Measurements from ENCODE around the gene MAP3K1. TPM values are rescaled to one million over a fixed set of nuclear protein-coding genes. Genes with fewer than 3 reads are reported as not detected.
A peak's percentile ranks its signal among the peaks of the same experiment; 100 is the strongest.
"Not testable (repeated sequence)": the region's sequence is repeated elsewhere in the genome, so short reads cannot be mapped to it uniquely, and the experiment has no call there.

MAP3K1 gene
- total RNA-seq, 1 experiment from 2014 or later = 3.3 TPM

GRCh38 chr5:56815658-56816545, 553 bp downstream of the MAP3K1 start:
- no peak for DNase-seq (ENCODE audit: low read depth)

- peak; percentile 43 for DNase-seq (ENCODE audit: low read depth)
Observed at GRCh38 chr5:56816546-56817081, 1.3 kb downstream of the MAP3K1 start.

- DNase-seq (ENCODE audit: low read depth) = no peak
Observed at GRCh38 chr5:56817263-56818014, 2.1 kb downstream of the MAP3K1 start.

- no peak for DNase-seq (ENCODE audit: low read depth)
Observed at GRCh38 chr5:56818450-56819037, 3.2 kb downstream of the MAP3K1 start.

GRCh38 chr5:56819060-56819881, 3.9 kb downstream of the MAP3K1 start:
- DNase-seq (ENCODE audit: low read depth) = no peak

GRCh38 chr5:56821868-56822267, 6.5 kb downstream of the MAP3K1 start:
- DNase-seq (ENCODE audit: low read depth) = not testable (repeated sequence)

- no peak for DNase-seq (ENCODE audit: low read depth)
Observed at GRCh38 chr5:56822981-56823380, 7.6 kb downstream of the MAP3K1 start.

- DNase-seq (ENCODE audit: low read depth) = no peak
Observed at GRCh38 chr5:56824019-56824418, 8.7 kb downstream of the MAP3K1 start.

- no peak for DNase-seq (ENCODE audit: low read depth)
Observed at GRCh38 chr5:56825222-56825824, 10.0 kb downstream of the MAP3K1 start.

GRCh38 chr5:56827049-56827448, 11.7 kb downstream of the MAP3K1 start:
- no peak for DNase-seq (ENCODE audit: low read depth)

- DNase-seq (ENCODE audit: low read depth) = no peak
Observed at GRCh38 chr5:56827924-56828323, 12.6 kb downstream of the MAP3K1 start.

GRCh38 chr5:56829137-56829908, 14.0 kb downstream of the MAP3K1 start:
- DNase-seq (ENCODE audit: low read depth) = no peak

GRCh38 chr5:56831773-56832172, 16.4 kb downstream of the MAP3K1 start:
- no peak for DNase-seq (ENCODE audit: low read depth)

- no peak for DNase-seq (ENCODE audit: low read depth)
Observed at GRCh38 chr5:56833325-56833724, 18.0 kb downstream of the MAP3K1 start.

- no peak for DNase-seq (ENCODE audit: low read depth)
Observed at GRCh38 chr5:56837381-56837780, 22.0 kb downstream of the MAP3K1 start.

- DNase-seq (ENCODE audit: low read depth) = no peak
Observed at GRCh38 chr5:56837956-56838355, 22.6 kb downstream of the MAP3K1 start.

GRCh38 chr5:56838409-56839039, 23.2 kb downstream of the MAP3K1 start:
- DNase-seq (ENCODE audit: low read depth) = peak; percentile 63

- no peak for DNase-seq (ENCODE audit: low read depth)
Observed at GRCh38 chr5:56839062-56839461, 23.7 kb downstream of the MAP3K1 start.

GRCh38 chr5:56840597-56840996, 25.2 kb downstream of the MAP3K1 start:
- no peak for DNase-seq (ENCODE audit: low read depth)
